Hematopoietic multipotent progenitor cell (in vitro differentiated cells): ENCODE results near the gene UBE2L6. TPM values are rescaled to one million over a fixed set of nuclear protein-coding genes. Genes with fewer than 3 reads are reported as not detected.
A peak's percentile ranks its signal among the peaks of the same experiment; 100 is the strongest.
"Not testable (repeated sequence)": the region's sequence is repeated elsewhere in the genome, so short reads cannot be mapped to it uniquely, and the experiment has no call there.

Source experiments
- DNase-seq, 3 donors: peaks; one replicate each; pipeline ENCODE4 v3.0.0-alpha.2; 2011 to 2015; ENCODE audit warnings: low read depth in 2 of 3, low spot score in 2 of 3
- total RNA-seq: library from RNA; depleted of rRNA; stranded (reverse); fragments of >200 nt; gene quantifications from one replicate; pipeline ENCODE4 v1.2.3, GENCODE V29; 2012

UBE2L6 gene
- total RNA-seq, 1 donor: 215 TPM

GRCh38 chr11:57568330-57568766, 876 bp upstream of the UBE2L6 start:
- DNase-seq: peak in 2 of 3 donors; percentile 82 to 90

GRCh38 chr11:57566905-57567514, 462 bp downstream of the UBE2L6 start:
- peak in 1 of 3 donors; percentile 31 for DNase-seq

GRCh38 chr11:57566005-57566904, 1.2 kb downstream of the UBE2L6 start:
- DNase-seq: peak in 2 of 3 donors; percentile 52 to 60

- no peak for DNase-seq
Measured at GRCh38 chr11:57562596-57562995, 4.9 kb downstream of the UBE2L6 start.

- DNase-seq: no peak
Measured at GRCh38 chr11:57560146-57560545, 7.3 kb downstream of the UBE2L6 start.

- no peak for DNase-seq
Measured at GRCh38 chr11:57556041-57556440, 11.4 kb downstream of the UBE2L6 start.

- DNase-seq: no peak
Measured at GRCh38 chr11:57555393-57555792, 12.1 kb downstream of the UBE2L6 start.

- DNase-seq: no peak
Measured at GRCh38 chr11:57552479-57552878, 15.0 kb downstream of the UBE2L6 start.

GRCh38 chr11:57551941-57552340, 15.5 kb downstream of the UBE2L6 start:
- no peak for DNase-seq

GRCh38 chr11:57549983-57550382, 17.5 kb downstream of the UBE2L6 start:
- DNase-seq: no peak

GRCh38 chr11:57547854-57548377, 19.6 kb downstream of the UBE2L6 start:
- peak in 2 of 3 donors; percentile 65 to 80 for DNase-seq

- no peak for DNase-seq
Measured at GRCh38 chr11:57546869-57547475, 20.5 kb downstream of the UBE2L6 start.

GRCh38 chr11:57546451-57546850, 21.0 kb downstream of the UBE2L6 start:
- no peak for DNase-seq

- no peak for DNase-seq
Measured at GRCh38 chr11:57545883-57546282, 21.6 kb downstream of the UBE2L6 start.

GRCh38 chr11:57544566-57544965, 22.9 kb downstream of the UBE2L6 start:
- no peak for DNase-seq

GRCh38 chr11:57543593-57543992, 23.9 kb downstream of the UBE2L6 start:
- no peak for DNase-seq

GRCh38 chr11:57542582-57542981, 24.9 kb downstream of the UBE2L6 start:
- DNase-seq: no peak

- no peak for DNase-seq
Measured at GRCh38 chr11:57541169-57541568, 26.3 kb downstream of the UBE2L6 start.

GRCh38 chr11:57539342-57539741, 28.1 kb downstream of the UBE2L6 start:
- no peak for DNase-seq

GRCh38 chr11:57536947-57537619, 30.4 kb downstream of the UBE2L6 start, which contains the start of gene SMTNL1:
SMTNL1 (plus strand) TSS chr11:57537595; CDS start chr11:57542643, 5,048 bp downstream.
- no peak for DNase-seq

- DNase-seq: not testable (repeated sequence)
Measured at GRCh38 chr11:57534449-57534848, 33.0 kb downstream of the UBE2L6 start.
